Spleen (tissue), 7 donors: ENCODE data around the gene DOCK4.

ENCODE experiments used
- CTCF ChIP-seq, 11 experiments: fragments of 200-600 bp in 7 of 11; fragments of 450-650 bp in 4 of 11; sonication (generic) in 4 of 11; IDR thresholded peaks in 8 of 11; conservative IDR thresholded peaks in 3 of 11; 1 replicate in 7 of 11; 2 replicates in 4 of 11; pipeline versions ENCODE4 v1.4.0 to v1.8.0; 2016 to 2021; ENCODE audit warnings: antibody characterized with exemption in 11 of 11, inconsistent platforms in 4 of 11, mild to moderate bottlenecking in 1 of 11
- POLR2A ChIP-seq, 3 donors: fragments of 450-650 bp; IDR thresholded peaks; one replicate each; pipeline ENCODE4 v1.5.1; 2017; ENCODE audit warnings: antibody characterized with exemption in 3 of 3, mild to moderate bottlenecking in 1 of 3
- POLR2AphosphoS5 ChIP-seq, 3 donors: sonication (generic); formaldehyde crosslinking; IDR thresholded peaks; one replicate each; pipeline ENCODE4 v1.5.1; 2017; ENCODE audit warnings: antibody characterized with exemption in 3 of 3
- donor health status: DM: no; HTN: no; CAD: no; lungs with moderate emphysema.
- donor health status: DM: no; HTN: no; CAD: no.
- donor health status: DM: no; HTN: no; CAD: no.

- TF ChIP-seq POLR2AphosphoS5 (IDR thresholded peaks at IDR 0.05) (no peak), POLR2A (IDR thresholded peaks at IDR 0.05) (no peak), CTCF (IDR thresholded peaks at IDR 0.05 in 8 of 11, conservative IDR thresholded peaks at IDR 0.05 in 3 of 11) (peak in 8 of 11 experiments; percentile 14 to 65 (median 44))
These were observed 442.9 kb downstream of the DOCK4 start for GRCh38 chr7:111763221-111763801.
